GM12878 (cell line): Measurements from ENCODE around the gene ANKRD34A.

ENCODE experiments used
- CBFB ChIP-seq: IDR thresholded peaks from 2 replicates; pipeline ENCODE4 v1.6.1; 2016; ENCODE audit warnings: antibody characterized with exemption, low read depth
- CTCF ChIP-seq, 3 experiments: IDR thresholded peaks in 2 of 3; conservative IDR thresholded peaks in 1 of 3; 2 replicates each; pipeline ENCODE4 v1.5.1; 2011; ENCODE audit warnings: low read depth in 3 of 3, low read length in 3 of 3, mild to moderate bottlenecking in 3 of 3, control low read depth in 2 of 3, moderate library complexity in 2 of 3, inconsistent platforms in 1 of 3, mixed read lengths in 1 of 3; ENCODE audit not compliant: control insufficient read depth in 2 of 3, insufficient read depth in 1 of 3; ENCODE audit errors: extremely low read depth in 1 of 3
- HDAC2 ChIP-seq: fragments of 200-600 bp; sonication (generic); IDR thresholded peaks from 2 replicates; pipeline ENCODE4 v1.6.1; 2017
- MTA2 ChIP-seq: fragments of 450-650 bp; IDR thresholded peaks from 2 replicates; pipeline ENCODE4 v1.6.1; 2016; ENCODE audit warnings: low read depth, mild to moderate bottlenecking, moderate library complexity
- NRF1 ChIP-seq: conservative IDR thresholded peaks from 2 replicates; pipeline ENCODE4 v1.6.1; 2011; ENCODE audit warnings: mild to moderate bottlenecking, low read depth, low read length, improper control_type of control experiment
- POLR2A ChIP-seq: IDR thresholded peaks from 2 replicates; pipeline ENCODE4 v1.6.1; 2011; ENCODE audit warnings: low read depth, mild to moderate bottlenecking, low read length
- REST ChIP-seq: IDR thresholded peaks from 2 replicates; pipeline ENCODE4 v1.6.1; 2012; ENCODE audit warnings: mild to moderate bottlenecking, low read depth, low read length
- SRF ChIP-seq, 2 experiments: IDR thresholded peaks; 2 replicates each; pipeline ENCODE4 v1.6.1; 2011; ENCODE audit warnings: low read depth in 2 of 2, low read length in 2 of 2, mild to moderate bottlenecking in 1 of 2, moderate library complexity in 1 of 2
- TBL1XR1 ChIP-seq: IDR thresholded peaks from 2 replicates; pipeline ENCODE4 v1.6.1; 2012; ENCODE audit warnings: low read depth, low read length, improper control_type of control experiment
- ZZZ3 ChIP-seq: IDR thresholded peaks from 2 replicates; pipeline ENCODE4 v1.6.1; 2011; ENCODE audit warnings: low read depth; ENCODE audit not compliant: control insufficient read depth, insufficient read length

- no peak for TF ChIP-seq TBL1XR1
- no peak for TF ChIP-seq CTCF (IDR thresholded peaks at IDR 0.05 in 2 of 3, conservative IDR thresholded peaks at IDR 0.05 in 1 of 3; ENCODE audit: control insufficient read depth in 2 of 3, extremely low read depth in 1 of 3, insufficient read depth in 1 of 3, low read depth in 3 of 3, low read length in 3 of 3)
- TF ChIP-seq POLR2A, result no peak
- no peak for TF ChIP-seq REST
- no peak for TF ChIP-seq CBFB
- no peak for TF ChIP-seq ZZZ3
- no peak for TF ChIP-seq NRF1
- no peak for TF ChIP-seq HDAC2
- no peak for TF ChIP-seq MTA2
- no peak for TF ChIP-seq SRF (IDR thresholded peaks at IDR 0.05; ENCODE audit: low read depth in 2 of 2, low read length in 2 of 2)
Measured at GRCh38 chr1:145949219-145949618, 15.2 kb downstream of the ANKRD34A start.
